NCI-H82 treated with DMSO at 0.1 percent for 48 hours (cell line): ENCODE results near the gene SLC34A1.
"Not testable (repeated sequence)": the region's sequence is repeated elsewhere in the genome, so short reads cannot be mapped to it uniquely, and the experiment has no call there.

ENCODE experiments used
- DNase-seq: peaks from one replicate; lab custom pipeline; 2025; ENCODE audit not compliant: unreplicated experiment; lab: John Stamatoyannopoulos, UW

The SLC34A1 gene

DNA sequence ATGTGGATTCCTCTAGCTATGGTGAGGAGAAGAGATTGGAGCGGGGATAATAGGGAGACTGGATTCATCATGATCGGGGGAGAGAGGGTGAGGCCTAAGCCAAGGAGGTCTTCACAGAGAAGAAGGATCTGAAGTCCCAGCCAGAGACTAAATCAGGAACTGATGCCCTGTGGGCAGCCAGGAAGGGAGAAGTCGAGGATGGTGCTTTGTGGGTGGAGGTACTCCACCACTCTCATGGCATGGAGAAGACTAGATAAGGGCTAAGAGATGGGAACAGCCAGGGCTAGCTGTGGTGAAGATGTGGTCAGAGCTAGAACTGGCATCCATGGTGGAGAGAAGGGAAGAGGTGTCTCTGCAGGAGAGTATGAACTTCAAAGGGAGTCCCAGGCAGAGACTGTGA is 29.5 kb upstream of the SLC34A1 start:
- DNase-seq: no peak

DNA sequence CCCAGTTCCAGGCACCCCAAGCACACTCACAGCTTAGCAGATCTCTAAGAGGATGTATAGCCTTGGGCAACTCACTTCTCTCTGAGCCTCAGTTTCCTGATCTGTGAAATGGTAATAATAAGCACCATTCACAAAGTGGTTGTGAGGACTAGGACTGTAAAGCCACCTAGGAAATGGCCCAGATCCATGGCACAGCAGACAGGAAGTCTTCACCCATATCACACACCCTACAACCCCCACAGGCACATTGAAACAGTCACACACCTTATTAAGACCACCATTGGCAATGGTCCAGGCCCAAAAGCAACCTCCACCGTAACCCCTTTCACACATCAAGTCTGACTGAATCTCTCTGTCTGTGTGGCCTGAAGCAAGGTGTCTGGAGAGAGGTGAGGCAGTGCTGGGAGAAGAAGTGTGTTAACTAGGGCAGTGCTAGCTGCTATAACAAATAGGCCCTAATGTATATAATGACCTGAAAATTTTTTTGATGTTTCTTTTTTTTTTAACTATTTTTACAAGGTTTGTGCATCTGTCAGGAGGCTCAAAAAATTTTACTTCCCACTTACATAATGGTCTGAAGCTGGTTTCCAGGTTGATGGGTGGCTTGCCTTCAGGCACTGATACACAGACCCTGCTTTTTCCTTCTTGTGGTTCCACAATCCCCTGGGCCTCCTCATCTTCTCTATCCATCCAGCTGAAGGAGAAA is 28.9 kb upstream of the SLC34A1 start:
- DNase-seq: no peak

DNA sequence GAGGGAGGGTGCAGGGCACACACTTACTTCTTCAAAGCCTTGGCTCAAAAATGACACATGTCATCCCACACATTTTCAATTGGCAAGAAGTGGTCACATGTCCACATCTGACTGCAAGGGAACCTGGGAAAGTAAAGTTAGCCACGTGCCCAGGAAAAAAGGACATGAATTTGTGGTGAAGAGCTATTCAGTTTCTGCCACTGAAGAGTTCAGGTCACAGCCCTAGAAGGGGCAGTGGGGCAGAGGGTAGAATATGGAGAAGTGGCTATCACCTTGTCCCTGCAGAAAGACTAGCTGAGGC is 28.4 kb upstream of the SLC34A1 start:
- no peak for DNase-seq

DNA sequence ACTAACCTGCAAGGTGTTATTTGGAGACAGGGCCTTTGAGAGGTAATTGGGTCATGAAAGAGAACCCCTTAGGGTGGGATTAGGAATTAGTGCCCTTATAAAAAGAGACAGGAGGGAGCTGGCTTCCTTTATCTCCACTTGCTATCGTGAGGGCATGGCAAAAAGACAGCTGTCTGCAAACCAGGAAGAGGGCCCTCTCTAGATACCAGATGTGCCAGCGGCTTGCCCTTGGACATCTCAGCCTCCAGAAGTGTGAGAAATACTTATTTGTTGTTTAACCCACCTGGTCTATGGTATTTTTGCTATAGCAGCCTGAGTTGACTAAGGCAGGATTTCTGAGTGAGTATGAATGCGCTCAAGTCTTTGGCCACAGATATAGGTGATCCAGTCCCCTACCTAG is 27.5 kb upstream of the SLC34A1 start:
- no peak for DNase-seq

DNA sequence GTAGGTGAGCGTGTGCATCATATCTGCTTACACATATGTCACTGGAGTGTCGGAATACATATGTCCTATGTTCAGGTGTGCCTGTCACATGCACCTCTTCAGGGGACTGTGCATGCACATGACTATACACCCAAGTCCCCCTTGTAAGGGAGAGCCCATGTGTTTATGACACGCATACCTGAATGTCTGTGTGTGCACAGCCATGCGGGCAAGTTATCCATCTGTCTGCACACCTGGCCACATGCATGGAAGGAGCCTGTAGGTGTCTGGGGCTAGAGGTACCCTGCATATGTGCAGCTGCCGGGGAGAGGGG is 27.1 kb upstream of the SLC34A1 start:
- no peak for DNase-seq

DNA sequence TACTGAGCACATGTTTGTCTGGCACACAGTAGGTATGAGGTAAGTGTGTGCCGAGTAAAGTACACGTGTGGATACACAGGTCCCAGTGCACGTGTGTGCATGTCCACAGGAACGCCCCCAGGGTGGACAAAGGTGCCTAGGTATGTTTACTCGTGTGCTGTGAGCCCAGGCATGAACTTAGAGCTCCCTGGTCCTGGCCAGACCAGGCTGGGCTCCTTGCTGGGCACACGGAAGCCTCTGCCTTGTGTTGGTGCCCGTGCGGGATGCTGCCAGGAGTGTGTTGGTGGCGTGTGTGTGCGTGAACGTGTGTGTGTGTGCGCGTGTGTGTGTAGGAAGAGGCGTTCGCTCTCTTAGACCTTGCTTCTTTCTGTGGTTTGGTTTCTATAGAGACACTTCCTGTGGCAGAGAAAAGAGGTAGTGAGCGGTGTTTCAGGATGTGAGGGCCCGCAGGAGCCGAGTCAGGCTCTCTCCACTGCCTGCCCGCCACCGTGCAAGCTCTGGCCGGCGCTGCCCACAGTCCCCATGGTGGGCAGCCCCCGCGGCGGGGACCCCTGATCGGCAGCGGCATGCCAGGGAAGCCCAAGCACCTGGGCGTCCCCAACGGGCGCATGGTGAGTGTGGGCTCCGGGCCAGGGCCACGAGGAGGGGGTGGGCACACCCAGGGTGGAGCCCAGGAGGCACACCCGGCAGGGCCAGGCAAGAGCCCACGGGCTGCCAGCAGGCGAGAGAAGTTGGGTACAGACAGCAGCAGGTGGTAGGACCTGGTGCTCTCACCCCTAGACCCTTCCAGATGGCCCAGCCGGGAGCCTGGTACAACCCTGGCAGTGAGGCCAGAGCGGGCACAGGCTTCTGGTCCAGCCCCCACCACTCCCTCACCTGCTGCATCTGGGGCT is 26.5 kb upstream of the SLC34A1 start, which contains the start of gene RGS14:
Gene RGS14 (plus strand): TSS at position 466 of the 893 bp plus-strand sequence. CDS start 101 bp downstream, at position 567.
- DNase-seq: no peak

DNA sequence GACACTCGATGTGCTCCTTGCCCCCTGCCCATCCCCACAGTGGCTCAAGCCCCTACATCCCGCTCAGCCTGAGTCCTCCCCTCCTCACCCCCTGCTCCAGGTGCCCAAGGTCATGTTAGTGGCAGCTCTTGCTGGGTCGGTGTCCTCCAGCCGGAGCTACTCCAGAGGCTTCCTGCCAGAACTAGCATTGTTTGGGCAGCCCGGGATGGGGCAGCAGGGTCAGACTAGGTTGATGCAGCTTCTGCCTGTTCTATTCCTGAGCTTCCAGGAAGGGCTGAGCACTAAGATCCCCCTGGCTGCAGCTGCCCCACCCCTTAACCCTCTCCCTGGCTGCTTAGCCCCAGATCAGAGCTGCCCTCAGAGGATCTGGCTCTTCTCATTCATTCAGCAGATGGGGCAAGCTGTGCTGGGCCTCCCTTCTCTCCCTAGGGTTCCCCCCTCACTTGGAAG is 25.8 kb upstream of the SLC34A1 start:
- DNase-seq: no peak

DNA sequence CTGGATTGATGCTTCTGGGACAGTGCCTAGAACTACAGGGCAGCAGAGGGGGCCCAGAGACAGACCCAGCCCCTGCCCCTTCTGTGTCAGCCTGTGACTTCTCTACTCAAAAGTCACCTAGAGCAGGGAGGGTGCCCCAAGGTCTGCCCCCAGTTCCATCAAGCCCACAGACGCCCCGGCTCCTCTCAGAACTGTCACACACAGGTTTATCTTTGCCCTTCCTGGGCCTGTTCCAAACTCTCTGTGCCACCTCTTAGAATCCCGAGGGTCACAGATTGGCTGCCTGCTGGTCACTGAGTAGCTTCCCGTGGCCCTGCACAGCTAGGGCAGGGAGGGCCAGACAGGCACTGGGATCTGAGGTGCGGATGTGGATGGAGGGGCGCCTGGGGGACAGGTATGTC is 24.8 kb upstream of the SLC34A1 start:
- DNase-seq: no peak

DNA sequence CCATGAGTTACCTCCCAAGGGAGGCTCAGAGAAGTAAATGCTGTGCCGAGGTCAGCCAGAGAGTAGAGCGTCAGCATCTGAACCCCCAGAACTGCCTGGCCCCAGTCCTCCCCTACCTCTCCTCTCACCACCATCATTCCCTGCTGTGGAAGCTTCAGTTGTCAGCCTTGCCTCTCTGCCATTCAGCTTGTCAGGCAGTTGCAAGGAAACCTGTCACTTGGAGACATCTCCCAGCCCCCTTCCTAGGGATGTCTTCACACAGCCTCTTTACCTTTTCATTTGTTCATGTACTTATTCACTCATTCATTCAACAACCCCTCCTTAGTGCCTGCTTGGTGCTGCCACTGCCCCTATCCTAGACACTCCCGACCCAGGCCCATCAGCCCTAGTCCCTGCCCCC is 24.4 kb upstream of the SLC34A1 start:
- DNase-seq: no peak

DNA sequence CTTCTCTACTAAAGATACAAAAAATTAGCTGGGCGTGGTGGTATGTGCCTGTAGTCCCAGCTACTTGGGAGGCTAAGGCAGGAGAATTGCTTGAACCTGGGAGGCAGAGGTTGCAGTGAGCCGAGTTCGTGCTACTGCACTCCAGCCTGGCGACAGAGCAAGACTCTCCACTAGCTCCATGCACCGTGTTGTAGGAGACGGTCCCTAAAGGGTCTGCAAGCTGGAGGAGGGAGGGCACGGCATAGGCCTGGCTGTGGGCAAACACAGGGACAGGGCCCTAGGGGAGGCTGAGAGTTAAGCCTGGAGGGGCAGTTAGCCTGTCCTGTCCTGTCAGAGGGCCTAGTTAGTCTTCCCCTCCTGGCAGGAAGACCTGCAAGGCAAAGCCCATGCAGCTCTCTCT is 23.5 kb upstream of the SLC34A1 start:
- DNase-seq: not testable (repeated sequence)

DNA sequence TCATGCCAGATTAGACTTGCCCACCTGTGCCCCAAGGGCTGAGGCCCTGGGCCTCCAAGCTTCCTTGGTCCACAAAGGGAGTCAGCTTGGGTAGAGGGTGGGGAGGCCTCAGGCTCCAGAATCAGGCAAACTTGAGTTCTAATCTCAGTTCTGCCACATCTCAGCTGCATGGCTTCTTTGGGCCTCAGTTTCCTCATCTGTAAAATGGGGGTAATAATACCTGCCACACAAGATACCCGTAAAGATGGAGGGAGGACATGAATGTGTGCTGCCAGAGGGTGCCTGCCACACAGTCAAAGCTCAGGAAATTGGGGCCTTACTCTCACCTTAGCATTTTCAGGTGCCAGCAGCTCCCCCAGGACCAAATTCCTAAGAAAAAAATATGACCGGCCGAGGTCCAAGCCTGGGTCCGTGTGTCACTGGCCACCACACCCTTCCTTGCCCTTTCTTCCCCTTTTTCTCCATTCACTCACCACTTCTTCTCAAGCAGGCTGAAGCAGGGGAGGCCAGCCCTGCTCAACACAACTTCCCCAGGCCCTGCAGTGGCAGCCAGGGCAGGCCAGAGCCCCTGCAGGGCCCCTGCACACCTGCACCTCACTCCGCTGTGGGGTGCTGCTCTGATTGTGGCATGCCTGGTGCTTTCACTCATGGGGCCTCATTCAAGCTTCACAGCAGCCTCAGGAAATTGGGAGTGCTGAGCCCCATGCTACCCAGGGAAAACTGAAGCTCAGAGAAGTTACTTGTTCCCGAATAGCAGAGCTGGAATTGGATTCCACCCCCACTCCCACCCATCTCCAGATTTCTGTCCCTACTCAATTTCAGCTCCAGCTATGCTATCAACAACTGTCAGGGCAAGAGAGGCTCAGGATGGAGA is 22.6 kb upstream of the SLC34A1 start:
- no peak for DNase-seq

DNA sequence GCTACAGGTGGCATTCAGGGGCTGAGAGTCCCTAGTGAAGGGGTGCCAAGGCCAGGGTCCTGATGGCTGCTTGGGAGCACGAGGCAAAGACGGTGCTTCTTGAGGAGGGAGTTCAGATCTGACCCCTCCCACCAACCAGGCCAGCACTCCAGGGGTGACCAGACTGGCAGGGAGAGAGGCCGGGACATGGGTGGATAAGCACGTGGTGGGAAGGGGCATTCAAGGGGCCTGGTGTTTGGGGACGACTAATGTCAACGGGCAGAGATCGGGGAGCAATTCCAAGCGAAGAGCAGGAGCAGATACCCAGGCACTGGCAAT is 22.0 kb upstream of the SLC34A1 start:
- DNase-seq: no peak

DNA sequence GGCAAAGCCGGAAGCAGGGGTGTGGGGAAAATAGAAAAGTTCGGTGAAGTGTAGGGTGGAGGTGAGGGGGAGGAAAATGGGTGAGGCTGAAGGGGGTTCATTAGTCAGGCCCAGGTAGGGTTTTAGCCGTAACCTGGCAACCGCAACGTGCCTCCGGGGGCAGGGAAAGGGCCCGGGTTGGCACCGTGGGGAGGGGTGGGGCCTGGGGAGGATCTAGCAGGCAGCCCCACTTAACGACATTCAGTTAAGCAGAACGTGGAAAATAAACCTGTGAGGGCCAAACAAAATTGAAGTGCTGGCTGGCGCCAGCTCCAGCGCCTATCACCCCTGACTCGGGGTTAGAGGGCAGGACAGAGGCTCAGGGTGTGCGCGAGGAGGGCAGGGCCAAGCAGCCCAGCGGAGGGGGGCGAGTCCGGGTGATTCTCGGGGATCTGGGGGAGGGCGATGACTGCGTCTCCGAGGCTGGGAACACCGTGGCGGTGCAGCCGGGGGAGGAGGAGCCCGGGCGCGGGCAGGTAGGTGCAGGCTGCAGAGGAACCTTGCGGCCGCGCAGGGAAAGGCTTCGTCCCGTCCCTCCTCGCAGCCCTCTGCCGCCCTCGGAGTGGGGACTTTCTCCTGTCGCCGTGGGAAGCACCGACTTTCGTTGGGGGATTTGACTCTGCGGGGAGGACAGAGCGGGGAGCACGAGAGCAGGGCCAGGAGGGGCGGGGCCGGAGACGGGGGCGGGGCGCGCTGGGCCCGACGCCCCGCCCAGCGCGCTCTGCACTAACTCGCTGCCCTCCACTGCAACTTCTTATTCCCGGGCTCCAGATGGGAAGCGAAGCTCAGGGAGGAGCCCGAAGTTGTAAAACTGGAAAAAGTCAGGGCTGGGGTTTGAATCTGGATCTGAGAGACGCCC is 21.4 kb upstream of the SLC34A1 start:
- peak; percentile 14 for DNase-seq

DNA sequence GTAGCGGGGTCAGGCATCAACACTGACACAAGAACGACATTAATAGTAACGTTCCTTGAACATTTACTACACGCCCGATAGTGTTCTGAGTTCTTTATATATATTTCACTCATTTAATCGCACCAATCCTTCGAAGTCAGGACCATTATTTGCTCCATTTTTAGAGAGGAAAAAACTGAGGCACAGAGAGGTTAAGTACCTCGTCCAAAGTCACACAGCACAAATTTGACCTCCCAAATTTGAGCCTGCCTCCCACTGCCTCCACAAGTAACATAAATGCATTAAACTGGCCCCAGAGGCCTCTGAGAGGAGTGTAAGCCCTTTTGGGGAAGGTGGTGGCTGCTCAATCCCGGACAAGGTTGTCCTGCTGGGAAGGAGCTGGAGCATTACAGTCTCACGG is 20.7 kb upstream of the SLC34A1 start:
- DNase-seq: no peak

DNA sequence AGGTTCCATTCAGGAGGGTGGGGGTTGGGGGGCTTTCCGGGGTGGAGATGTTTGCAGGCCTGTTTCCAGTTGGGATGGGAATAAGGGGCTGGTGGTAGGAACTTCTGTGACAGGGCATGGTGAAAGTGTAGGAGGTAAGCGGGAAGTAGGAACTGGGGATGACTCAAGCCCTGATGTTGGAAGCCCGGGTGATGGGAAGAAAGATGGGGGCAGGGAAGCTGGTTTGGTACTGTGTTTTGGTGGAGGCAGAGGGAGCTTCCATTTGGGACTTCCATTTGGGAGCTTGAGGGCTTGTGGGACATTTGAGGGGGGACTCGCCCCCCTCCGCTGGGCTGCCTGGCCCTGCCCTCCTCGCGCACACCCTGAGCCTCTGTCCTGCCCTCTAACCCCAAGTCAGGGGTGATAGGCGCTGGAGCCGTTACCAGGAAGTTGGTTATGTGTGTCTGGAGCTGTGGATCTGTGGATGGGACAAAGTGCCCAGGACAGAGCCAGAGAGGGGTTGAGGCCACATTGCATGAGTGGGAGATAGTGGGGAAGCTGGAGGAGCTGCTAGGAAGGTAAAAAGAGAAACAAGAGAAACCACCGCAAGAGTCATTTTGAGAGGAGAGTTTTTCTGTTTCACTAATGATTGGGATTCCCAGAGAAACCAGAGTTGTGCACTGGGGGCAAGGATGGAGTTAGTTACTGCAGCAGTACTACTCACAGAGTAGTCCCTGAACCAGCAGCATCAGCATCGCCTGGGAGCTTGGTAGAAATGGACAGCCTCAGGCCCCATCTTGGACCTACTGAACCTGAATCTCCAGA is 19.9 kb upstream of the SLC34A1 start:
- no peak for DNase-seq

DNA sequence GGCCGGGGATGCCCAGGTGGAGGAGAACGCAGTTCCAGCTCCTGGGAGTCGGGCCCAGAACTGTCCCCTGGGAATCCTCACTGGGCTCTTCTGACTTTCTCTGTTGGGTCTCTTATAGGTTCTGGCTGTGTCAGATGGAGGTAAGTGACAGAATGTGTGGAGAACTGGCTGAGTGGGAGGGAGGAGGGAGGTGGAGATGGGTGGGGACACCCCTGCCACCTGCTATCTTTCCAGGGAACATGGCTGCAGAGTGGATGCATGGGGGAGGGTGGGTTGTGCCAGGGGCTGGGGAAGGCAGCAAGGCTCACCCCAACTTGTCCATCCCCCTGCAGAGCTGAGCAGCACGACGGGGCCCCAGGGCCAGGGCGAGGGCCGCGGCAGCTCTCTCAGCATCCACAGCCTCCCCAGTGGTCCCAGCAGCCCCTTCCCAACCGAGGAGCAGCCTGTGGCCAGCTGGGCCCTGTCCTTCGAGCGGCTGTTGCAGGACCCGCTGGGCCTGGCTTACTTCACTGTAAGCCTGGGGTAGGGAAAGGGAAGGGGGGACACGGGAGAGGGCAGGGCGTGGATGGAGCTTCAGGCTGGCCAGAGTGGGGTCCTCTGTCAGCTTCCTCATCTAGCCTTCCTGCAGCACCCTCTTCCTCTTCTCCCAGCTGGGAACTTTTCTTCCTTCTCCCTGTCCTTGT is 18.2 kb upstream of the SLC34A1 start:
- DNase-seq: no peak

DNA sequence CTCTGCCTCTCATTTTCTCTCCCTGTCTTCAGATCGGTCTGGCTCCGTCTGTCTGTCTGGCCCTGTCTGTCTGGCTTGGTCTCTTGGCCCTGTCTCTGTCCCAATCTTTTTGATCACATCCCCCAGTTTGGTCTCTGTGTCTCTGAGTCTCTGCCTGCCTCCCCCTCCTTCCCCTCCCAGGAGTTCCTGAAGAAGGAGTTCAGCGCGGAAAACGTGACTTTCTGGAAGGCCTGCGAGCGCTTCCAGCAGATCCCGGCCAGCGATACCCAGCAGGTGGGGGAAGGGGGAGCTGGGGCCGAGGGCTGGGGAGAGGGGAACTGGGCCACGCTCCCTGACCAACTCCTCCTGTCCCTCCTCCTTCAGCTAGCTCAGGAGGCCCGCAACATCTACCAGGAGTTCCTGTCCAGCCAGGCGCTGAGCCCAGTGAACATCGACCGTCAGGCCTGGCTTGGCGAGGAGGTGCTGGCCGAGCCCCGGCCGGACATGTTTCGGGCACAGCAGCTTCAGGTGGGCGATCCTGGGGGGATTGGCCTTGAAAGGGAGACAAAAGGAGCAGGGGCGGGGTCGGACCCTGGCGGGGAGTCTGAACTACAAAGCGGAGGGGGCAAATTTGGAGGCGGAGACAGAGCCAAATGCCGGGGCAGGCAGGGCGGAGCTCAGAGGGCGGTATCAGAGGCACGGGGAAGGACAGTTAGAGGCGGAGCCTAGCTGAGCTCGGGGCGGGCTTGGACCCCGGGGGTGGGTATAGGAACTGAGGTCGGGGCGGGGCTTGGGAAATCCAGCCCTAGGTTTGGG is 17.5 kb upstream of the SLC34A1 start:
- DNase-seq: peak; percentile 86

DNA sequence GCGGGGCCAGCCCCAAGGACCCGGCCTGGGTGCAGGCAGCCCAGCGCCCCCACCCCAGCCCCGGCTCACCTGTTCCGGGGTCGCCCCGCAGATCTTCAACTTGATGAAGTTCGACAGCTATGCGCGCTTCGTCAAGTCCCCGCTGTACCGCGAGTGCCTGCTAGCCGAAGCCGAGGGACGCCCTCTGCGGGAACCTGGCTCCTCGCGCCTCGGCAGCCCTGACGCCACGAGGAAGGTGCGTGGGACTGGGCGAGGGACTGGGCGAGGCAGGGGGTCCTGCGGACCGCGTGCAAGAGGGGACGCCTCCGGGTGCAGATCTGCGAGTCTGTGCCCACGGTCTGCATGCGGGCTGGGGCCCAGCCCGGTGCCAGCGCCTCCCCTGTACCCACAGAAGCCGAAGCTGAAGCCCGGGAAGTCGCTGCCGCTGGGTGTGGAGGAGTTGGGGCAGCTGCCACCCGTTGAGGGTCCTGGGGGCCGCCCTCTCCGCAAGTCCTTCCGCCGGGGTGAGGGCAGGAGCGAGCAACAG is 16.8 kb upstream of the SLC34A1 start:
- DNase-seq: no peak
